ENCODE measurements around the gene TUBA4B.

The TUBA4B gene

DNA sequence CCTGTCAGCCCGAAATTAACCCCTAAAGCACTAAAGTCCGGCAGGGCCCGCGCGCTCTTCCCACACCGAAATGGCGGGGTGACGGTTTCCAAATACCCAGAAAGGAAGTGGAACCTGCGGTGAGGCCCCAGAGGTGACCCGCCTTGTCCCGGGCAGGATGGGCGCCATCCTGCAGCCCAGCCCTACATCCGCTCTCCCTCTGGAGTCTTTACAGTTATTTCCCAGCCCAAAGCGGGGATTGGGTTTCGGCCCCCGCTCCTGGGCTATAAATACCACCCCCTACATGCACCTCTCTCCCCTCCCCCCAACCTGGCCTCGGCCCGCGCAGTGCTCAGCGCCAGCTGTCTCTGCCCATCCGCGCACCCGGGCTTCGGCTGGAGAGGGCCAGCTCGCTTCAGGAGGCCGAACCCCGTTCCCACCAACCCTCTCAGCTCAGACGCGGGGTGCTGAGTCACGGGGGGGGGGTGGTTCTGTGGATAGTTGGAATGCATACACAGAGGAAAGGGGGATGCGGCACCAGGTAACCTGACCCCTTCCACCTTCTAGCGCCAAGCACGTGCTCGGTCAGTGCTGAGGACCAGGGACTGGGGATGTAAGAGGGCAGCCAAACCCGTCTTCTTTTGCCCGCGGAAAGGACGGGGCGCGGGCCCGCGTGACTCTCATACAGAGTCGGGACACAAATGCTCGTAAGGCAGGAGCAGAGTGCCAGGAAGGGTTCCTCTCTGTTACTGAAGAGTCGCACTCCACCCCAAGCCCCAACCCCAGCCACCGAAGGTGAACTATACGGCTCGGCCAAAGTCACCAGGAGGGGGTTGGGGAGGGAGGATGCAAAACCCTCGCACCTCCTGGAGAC is at the start of gene TUBA4B:
Gene TUBA4B (plus strand): TSS at position 344 of the 853 bp plus-strand sequence. CDS start 165 bp downstream, at position 509.
- peak; percentile 15 for DNase-seq (ENCODE audit: low spot score)

DNA sequence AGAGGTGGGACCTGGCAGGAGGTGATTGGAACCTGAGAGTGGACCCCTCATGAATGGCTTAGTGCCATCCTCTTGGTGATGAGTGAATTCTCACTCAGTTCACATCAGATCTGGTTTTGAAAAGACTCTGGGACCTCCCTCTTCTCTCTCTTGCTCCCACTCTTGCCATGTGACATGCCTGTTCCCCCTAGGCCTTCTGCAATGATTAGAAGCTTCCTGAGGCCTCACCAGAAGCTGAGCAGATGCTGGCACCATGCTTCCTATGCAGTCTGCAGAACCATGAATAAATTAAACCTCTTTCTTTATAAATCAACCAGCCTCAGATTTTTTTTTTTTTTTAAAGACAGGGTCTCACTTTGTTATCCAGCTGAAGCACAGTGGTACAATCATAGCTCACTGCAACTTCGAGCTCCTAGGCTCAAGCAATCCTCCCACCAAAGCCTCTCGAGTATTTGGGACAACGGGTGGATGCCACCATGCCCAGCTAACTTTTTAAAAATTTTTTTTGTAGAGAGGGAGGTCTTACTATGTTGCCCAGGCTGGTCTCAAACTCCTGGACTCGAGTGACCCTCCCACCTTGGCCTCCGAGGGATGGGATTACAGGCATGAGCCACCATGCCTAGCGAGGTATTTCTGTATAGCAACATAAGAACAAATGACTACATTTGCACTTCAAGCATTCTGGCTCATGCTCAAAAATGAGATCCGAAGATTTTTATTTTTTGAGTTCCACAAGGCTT is 48.4 kb upstream of the TUBA4B start:
- no peak for DNase-seq (ENCODE audit: low spot score)

DNA sequence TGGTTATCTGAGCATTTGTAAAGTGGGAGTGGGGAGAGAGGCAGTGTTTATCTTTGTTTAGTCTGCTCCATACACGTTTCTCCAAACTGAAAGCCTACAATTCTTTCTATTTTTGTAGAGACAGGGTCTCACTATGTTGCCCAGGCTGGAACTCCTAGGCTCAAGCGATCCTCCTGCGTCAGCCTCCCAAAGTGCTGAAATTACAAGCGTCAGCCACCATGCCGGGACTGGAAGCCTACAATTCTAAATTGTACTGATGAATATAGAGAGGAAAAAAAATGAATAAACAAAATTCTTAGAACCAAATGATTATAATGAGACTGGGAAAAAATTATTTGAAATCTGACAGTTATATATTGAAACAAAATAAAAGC is 47.9 kb upstream of the TUBA4B start:
- no peak for DNase-seq (ENCODE audit: low spot score)

DNA sequence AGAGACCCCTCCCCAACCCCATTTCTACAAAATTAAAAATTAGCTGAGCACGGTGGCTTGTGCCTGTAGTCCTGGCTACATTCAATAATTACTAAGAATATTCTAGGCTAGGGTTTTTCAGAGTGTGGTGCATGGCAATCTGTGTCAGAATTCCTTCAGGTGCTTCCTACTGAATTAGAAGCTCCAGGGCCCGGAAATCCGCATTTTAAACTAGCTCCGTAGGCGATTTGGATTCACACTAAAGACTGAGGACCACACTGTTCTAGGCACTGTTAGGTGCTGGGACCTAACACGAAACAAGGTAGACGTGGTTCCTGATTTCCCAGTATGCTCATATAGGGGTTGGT is 47.1 kb upstream of the TUBA4B start:
- DNase-seq (ENCODE audit: low spot score): no peak

DNA sequence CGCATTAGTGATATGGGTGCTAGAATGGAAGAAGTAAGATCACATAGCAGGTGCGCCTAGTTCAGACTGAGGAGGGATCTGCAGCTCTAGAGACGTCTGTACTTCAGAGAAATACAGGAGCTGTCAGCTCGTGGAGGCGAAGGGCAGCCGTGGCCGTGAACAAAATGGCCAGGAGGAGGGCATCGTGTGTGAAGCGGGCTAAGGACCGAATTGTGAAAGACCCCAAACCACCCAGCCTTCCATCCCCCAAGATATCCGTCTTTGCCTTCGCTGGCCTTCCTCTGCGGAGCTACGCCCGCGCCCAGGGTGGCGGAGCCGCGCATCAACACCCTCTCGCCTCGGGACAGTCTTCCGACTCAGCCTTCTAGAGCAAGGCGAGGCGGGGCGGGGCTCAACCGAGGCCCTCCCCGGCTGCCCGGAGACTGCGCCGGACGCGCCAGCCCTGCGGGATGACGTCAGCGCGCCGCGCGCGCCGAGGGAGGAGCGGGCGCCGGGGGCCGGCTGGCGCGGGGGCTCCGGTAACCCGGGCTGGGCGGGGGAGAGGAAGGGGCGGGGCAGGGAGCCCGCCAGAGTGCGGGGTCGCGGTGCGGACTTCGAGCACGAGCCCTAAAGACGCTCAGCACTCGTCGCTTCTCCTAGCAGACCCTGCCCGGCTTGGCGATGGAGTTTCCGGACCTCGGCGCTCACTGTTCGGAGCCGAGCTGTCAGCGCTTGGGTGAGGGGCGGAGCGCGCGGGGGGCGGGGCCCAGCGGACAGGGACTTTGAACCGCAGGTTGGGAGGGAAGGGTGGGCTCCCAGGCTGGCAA is 46.5 kb upstream of the TUBA4B start, which contains the start of gene ZFAND2B:
Gene ZFAND2B (plus strand): TSS at position 455 of the 806 bp plus-strand sequence. CDS start 206 bp downstream, at position 661.
- DNase-seq (ENCODE audit: low spot score): peak; percentile 94

DNA sequence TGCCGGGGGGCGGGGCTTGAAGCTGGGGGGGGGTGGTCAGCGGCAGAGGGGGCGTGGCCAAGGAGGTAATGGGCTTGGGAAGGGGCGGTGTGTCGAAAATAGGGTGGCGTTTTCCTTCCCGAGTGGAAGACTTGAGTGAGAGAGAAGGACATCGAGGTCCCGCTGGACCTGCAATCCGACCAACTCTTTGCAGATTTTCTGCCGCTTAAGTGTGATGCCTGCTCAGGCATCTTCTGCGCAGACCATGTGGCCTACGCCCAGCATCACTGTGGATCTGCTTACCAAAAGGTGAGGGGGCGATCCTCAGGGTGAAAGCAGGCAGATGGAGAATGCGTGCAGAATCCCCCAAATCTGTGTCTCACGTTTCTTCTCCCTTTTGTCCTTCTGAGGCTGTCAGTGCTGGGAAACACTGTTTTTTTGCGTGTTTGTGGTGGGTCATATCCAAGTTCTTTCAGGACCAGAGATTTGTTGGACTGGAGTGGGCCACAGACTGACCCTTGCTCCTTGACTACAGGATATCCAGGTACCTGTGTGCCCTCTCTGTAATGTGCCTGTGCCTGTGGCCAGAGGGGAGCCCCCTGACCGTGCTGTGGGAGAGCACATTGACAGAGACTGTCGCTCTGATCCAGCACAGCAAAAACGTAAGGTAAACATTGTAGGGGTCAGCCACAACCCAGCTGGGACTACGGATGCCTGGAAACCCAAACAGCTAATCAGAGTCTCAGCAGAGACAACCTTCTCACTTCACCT is 45.7 kb upstream of the TUBA4B start:
- DNase-seq (ENCODE audit: low spot score): no peak

DNA sequence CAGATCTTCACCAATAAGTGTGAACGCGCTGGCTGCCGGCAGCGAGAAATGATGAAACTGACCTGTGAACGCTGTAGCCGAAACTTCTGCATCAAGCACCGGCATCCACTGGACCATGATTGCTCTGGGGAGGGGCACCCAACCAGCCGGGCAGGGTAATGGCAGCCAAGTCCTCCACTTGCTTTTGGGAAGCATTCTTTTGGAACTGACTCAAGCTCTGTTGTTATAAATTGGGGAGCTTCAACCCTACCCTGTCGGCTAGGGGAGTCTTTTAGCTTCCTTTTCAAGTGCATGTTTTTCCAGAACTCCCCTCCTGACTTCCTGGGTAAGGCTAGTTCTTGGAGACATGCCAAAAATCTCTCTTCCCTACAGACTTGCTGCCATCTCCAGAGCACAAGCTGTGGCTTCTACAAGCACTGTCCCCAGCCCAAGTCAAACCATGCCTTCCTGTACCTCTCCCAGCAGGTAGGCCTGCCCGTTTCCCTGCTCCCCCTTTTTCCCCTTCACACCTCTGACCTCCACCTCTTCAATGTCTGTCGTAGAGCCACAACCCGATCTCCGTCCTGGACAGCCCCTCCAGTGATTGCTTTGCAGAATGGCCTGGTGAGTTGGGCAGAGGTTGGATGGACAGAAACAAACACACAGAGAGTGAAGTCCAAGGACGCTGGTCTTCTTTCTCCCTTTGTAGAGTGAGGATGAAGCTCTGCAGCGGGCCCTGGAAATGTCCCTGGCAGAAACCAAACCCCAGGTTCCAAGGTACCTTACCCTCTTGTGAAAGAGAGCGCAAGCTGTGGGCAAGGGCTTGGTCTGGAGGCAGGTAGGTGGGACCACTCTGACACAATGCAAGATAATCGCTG is 44.9 kb upstream of the TUBA4B start:
- no peak for DNase-seq (ENCODE audit: low spot score)

DNA sequence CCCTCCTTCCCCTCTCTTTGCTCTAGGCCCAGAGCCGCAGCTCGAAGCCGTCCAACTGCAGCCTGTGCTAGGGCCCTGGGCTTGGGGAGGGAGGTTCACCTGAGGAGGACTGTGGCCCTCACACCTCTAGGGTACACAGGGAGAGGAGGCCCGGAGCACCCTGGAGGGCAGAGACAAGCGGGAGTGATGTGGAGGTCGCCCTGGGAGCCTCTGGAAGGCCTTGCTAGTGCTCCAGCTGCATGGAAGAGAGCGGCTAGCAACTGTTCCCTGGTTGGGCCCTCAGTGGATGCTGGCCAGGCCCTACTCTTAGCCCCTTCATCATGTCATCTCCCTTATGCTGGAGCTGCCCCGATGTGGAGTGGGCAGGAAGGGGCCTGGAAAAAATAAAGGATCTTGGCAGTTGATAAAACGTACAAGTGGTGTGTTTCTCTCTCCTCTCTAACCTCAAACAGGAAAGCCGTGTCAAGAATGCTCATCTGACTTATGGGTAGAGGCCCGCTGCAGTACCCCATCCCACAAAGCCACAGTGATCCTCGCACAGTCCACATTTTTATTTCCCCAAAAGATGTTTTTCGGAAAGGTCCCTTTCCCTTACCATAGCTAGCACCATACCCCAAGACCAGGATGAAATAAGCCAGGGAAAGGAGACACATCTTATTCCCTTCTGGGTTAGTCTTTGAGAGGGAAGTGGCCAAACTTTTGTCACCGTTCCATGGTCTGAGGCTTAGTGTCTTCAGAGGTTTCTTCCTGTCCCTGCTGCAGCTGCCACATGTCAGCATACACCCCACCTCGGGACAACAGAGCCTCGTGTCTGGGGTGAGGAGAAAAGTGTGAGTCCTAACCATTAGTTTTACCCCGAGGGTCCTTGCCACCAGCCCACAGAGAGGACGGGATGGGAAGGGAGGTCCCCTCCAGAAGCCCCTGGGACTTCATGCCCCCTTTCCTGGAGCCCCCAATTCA is 43.5 kb upstream of the TUBA4B start:
- no peak for DNase-seq (ENCODE audit: low spot score)

DNA sequence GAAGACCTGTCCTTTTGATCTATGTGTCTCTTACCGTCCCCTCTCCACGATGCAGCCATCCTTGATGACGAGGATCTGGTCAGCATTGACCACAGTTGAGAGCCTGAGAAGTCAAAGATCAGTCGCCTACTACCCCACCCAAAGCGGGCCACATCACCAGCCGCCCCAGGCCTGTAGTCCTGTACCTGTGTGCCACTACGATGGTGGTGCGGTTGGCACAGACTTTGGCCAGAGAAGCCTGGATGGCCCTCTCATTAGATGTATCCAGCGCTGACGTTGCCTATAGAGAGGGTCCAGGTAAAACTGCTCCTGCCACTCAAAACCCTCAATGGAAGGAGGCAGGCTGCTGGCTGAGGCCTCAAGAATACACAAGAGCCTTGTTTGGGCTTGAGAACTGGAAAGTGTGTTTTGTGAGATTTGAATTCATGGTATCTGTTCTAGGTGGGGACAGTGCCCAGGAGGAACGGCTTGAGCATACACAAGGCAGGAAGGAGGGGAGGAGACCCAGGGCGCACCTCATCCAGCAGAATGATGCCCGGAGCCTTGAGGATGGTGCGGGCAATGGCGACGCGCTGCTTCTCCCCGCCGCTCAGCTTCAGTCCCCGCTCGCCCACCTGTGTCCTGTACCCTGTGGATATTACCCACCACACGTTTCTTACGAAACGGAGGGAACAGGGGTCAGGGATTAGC is 42.7 kb upstream of the TUBA4B start:
- DNase-seq (ENCODE audit: low spot score): no peak

DNA sequence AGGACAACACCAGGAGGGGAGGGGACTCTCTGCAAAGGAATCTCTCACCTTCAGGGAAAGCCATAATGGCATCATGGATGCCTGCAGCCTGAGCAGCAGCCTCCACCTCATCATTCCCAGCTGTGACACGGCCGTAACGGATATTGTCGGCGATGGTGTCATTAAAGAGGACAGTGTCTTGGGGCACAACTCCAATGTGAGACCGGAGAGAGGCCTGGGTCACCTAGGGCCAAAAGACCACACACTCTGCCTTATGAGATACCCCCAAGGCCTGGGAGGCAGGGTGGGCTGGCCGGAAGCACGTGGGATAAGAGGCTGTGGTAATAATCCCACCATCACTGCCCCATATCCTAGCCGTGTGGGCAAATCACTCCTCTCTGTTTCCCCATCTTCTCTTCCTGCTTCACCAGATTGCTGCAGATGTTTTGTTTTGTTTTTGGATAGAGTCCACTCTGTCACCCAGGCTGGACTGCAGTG is 42.1 kb upstream of the TUBA4B start:
- no peak for DNase-seq (ENCODE audit: low spot score)

DNA sequence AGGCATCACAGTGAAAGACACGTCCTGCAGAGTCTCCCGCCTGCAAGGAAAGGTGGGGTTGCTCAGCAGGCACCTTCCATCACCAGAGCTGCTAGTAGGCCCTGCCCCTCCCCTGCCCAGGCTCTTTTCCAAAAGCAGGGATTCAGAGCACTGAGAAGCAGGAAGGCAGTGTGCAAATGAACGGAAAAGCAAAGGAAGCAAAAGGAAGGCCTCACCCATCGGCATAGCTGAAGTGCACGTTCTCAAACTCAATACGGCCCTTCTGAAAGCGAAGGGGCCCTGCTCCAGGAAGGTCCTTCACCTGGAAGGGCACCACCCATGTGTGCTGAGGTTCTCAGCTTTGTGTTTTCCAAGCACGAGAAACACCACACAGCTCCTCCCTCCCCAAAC is 40.0 kb upstream of the TUBA4B start:
- DNase-seq (ENCODE audit: low spot score): no peak

DNA sequence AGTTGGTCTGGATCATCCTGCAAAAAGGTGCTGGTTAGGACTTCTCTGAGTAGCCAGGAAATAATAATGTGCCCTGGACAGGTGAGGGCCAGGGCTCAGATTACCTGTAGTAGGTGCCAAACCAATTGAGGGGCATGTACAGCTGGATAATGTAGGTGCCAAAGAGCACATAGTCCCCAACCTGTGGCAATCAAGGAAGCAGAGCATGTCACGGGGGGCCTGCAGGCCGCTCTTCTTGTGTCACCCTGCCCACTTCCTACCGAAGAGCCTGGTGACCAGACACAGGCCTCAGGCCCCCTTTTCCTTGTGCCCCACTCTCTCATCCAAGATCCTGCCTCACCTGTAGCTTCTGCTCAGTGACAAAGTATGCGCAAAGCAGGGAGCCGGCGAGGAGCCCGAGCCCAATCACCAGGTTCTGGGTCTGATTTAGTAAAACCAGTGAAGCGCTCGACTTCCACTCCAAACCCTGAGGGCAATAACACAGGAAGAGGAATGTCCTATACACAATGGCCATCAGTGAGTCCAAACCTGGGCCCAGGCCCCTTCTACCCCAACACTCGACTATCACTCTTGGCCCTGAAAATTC is 39.5 kb upstream of the TUBA4B start:
- DNase-seq (ENCODE audit: low spot score): no peak

DNA sequence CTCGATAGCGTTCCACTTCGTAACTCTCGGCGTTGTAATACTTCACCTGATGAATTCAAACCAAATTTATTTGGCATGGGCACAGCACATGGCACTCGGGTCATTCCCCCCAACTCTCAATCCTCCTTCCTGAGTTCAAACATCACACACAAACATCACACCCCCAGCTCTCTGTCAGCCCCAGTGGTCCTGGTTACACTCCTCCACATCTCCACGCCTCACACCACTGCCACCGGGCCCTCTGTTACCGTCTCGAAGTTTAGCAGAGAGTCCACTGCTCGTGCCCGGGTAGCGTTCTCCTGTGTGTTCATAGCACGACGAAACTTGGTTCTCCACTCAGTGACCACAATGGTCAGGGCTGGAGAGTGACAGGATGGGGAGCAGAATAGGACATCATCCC is 38.9 kb upstream of the TUBA4B start:
- DNase-seq (ENCODE audit: low spot score): no peak

DNA sequence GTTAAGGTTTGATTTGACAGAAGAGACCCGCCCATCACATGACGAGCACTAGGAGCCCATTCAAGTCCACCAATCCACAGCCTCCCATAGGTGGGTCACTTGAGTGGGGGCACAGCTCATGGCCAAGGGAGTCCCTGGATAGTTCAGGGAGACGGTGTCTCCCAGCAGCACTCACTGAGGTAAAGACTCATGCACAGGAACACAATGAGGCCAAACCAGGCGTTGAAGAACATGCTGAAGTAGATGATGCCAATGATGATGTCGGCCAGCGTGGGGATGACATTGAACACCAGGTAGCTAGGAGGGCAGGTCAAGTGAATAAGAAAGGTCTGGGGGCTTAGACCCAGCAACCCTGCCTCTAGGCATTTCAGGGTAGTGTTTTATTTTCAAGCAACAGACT is 38.3 kb upstream of the TUBA4B start:
- DNase-seq (ENCODE audit: low spot score): no peak

DNA sequence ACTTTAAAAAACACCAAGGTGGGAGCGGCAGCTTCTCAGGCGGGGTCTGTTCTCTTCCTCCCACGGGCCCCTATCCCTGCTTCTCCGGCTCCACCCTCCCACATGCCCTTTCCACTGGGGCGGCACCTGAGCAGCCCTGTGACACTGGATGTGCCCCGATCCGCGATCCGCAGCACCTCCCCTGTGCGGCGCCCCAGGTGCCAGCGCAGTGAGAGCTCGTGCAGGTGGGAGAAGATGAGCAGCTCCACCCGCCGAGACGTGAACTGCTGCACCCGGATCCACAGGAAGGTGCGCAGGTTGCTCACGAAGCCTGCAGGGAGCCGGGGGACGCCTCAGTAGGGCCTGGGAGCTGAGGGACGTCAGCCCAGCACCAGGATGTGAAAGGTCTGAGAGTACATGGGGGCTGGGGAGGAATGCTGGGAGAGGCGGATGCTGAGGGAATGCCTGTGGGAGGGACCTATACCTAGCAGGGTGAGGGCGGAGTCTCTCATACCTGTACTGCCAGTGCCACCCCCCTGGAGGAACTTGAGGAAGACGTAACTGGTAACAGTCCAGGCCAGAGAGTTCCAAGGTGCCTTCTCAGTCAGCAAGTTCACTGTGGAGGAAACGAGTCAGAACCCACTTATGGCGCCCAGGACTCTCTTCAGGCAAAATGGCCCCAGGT is 37.0 kb upstream of the TUBA4B start:
- no peak for DNase-seq (ENCODE audit: low spot score)

DNA sequence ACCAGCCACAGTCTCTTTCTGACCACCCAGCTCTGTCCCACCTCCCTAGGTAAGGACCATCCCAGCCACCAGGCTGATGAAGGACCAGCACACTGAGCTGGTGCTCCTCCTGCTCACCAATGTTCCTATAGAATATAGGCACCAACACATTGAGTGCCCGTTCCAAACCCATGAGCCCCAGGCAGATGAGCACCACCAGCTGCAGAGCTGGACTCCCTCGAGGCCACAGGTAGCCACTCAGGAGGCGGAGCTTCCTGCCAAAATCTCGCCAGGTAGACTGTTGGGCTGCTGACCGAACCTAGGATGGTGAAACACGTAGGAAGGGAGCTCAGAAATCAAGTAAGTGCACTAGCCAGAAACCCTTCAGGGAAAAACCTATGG is 36.5 kb upstream of the TUBA4B start:
- DNase-seq (ENCODE audit: low spot score): no peak

DNA sequence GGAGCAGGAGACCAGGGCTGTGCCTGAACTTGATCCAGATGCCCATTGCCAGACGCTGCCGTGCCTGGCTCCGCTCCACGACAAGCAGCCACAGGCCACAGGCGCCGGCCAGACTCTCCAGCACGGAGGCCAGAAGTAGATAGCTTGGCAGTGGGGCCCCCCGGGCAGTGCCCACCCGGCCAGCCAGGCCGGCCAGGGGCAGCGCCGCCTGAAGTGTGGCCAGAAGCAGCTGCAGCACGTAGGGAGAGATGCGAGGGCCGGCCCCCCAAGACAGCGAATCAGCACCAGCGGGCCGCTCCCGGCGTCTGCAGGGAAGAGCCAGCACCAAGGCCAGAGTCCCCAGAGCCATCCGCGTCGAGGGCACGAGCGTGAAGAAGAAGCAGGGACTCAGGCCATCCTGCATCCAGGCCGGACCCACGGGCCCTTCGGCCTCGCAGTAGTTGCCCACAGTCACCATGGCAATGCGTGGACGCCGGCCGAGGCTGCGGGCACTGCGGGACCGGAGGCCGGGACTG is 34.8 kb upstream of the TUBA4B start:
- DNase-seq (ENCODE audit: low spot score): no peak
